ENCODE results near the gene IP6K3.

The IP6K3 gene

GRCh38 chr6:33750244-33750991 is 3.7 kb upstream of the IP6K3 start:
- H3K27ac ChIP-seq, result no peak overlapping the region
- TF ChIP-seq CTCF (conservative IDR thresholded peaks at IDR 0.05) (no peak), ZFX (IDR thresholded peaks at IDR 0.05) (no peak)

- TF ChIP-seq CTCF (conservative IDR thresholded peaks at IDR 0.05), result no peak
These were observed 2.7 kb upstream of the IP6K3 start for GRCh38 chr6:33749401-33749800.

GRCh38 chr6:33748841-33749240 is 2.1 kb upstream of the IP6K3 start:
- no peak overlapping the region for H3K27ac ChIP-seq
- TF ChIP-seq CTCF (conservative IDR thresholded peaks at IDR 0.05), result no peak
- no peak for TF ChIP-seq ZFX (IDR thresholded peaks at IDR 0.05)

More at GRCh38 chr6:33749401-33749800, 2.7 kb upstream of the IP6K3 start:
- H3K27ac ChIP-seq, result no peak overlapping the region

GRCh38 chr6:33747823-33748222 is 1.1 kb upstream of the IP6K3 start:
- no peak overlapping the region for H3K27ac ChIP-seq
- TF ChIP-seq ZFX (IDR thresholded peaks at IDR 0.05), result no peak
- TF ChIP-seq CTCF (conservative IDR thresholded peaks at IDR 0.05), result no peak

GRCh38 chr6:33746036-33746600 is 587 bp downstream of the IP6K3 start:
- TF ChIP-seq ZFX (IDR thresholded peaks at IDR 0.05), result no peak
- no peak for TF ChIP-seq CTCF (conservative IDR thresholded peaks at IDR 0.05)
- no peak overlapping the region for H3K27ac ChIP-seq

- peak overlapping the region; percentile 30; the same call in 1 of the 2 replicates for H3K27ac ChIP-seq
- TF ChIP-seq CTCF (conservative IDR thresholded peaks at IDR 0.05) (no peak), ZFX (IDR thresholded peaks at IDR 0.05) (no peak)
These were observed 1.2 kb downstream of the IP6K3 start for GRCh38 chr6:33745548-33745947.

DNA sequence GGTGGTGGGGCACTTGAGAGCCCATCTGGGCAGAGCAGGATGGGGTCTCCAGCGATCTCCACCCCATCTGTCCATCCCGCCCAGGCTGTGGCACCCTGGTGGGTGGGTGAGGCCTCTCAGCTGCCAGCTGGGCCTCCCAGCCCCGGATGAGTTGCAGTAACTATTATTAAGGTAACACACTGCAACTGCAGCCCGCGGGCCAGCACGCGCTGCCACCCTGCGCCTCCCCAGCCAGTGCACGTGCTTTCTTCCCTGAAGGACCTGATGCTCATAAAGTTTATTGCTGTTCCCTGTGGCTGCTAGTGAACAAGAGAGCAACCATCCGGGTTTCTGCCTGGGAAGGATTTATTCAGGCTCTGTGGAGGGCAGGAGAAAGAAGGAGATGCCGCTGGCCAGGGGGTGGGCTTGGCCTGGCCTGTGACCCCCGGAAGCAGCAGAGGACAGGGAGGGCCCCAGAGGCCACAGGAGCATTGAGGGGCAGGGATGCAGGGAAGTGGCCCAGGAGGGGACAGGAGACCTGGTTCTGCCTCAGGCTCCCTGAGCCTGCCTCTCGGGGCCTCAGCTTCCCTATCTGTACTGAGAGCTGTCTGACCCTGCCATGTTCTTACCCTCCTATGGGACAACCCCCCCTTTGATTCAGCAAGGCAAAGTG is 1.7 kb downstream of the IP6K3 start:
- TF ChIP-seq CTCF (conservative IDR thresholded peaks at IDR 0.05) (no peak), ZFX (IDR thresholded peaks at IDR 0.05) (no peak)
- peak overlapping the region; percentile 30 for H3K27ac ChIP-seq

All from C4-2B (cell line).